B cell (primary cell): ENCODE data around the gene H2BK1. TPM values are rescaled to one million over a fixed set of nuclear protein-coding genes. Genes with fewer than 3 reads are reported as not detected.
A peak's percentile ranks its signal among the peaks of the same experiment; 100 is the strongest.

ENCODE experiments used
- ATAC-seq: fragments of 200-7000 bp; cut with Tn5 transposase; one replicate; pipeline ENCODE4 v1.10.0; 2021; ENCODE audit warnings: low read depth, mild to moderate bottlenecking, moderate number of reproducible peaks, moderate library complexity
- CTCF ChIA-PET: fragments of 350-600 bp; sonication (Branson Sonifier 250); formaldehyde crosslinking; loops from one replicate; lab custom pipeline; 2021; ENCODE audit warnings: antibody characterized with exemption, inconsistent platforms; lab: Charles Lee
- POLR2A ChIA-PET: fragments of 350-600 bp; sonication (Branson Sonifier 250); formaldehyde crosslinking; loops from one replicate; lab custom pipeline; 2021; ENCODE audit warnings: antibody characterized with exemption; lab: Charles Lee
- DNase-seq: peaks from one replicate; pipeline ENCODE4 v3.0.0; 2013
- H2AFZ ChIP-seq: 2 replicates; pipeline ENCODE4 v1.6.1; 2012; ENCODE audit warnings: mild to moderate bottlenecking, low read depth, low read length; ENCODE audit not compliant: insufficient read depth, poor library complexity, severe bottlenecking
- H3K27ac ChIP-seq, 2 donors: 1 replicate in 1 of 2; 2 replicates in 1 of 2; pipeline ENCODE4 v1.5.1; 2012 to 2013; ENCODE audit warnings: low read length in 2 of 2, mild to moderate bottlenecking in 2 of 2, moderate library complexity in 1 of 2
- H3K27me3 ChIP-seq, 4 experiments: fragments of 200-600 bp in 1 of 4; sonication (generic) in 1 of 4; replicated peaks in 1 of 4; 1 replicate in 2 of 4; 2 replicates in 2 of 4; pipeline versions ENCODE4 v1.6.1 to v1.7.0; 2013 to 2016; ENCODE audit warnings: low read length in 3 of 4, mild to moderate bottlenecking in 2 of 4, mixed read lengths in 1 of 4, moderate library complexity in 1 of 4; ENCODE audit not compliant: insufficient read depth in 4 of 4, control insufficient read depth in 3 of 4; ENCODE audit errors: control extremely low read depth in 1 of 4
- H3K36me3 ChIP-seq, 2 experiments: replicated peaks in 1 of 2; 1 replicate in 1 of 2; 2 replicates in 1 of 2; pipeline versions ENCODE4 v1.6.1 to v1.7.1; 2013; ENCODE audit warnings: low read length in 1 of 2; ENCODE audit not compliant: insufficient read depth in 2 of 2, control insufficient read depth in 1 of 2; ENCODE audit errors: control extremely low read depth in 1 of 2, extremely low read depth in 1 of 2
- H3K4me1 ChIP-seq, 2 donors: fragments of 200-600 bp in 1 of 2; sonication (generic) in 1 of 2; 1 replicate in 1 of 2; 2 replicates in 1 of 2; pipeline versions ENCODE4 v1.5.1 to v1.6.1; 2013 to 2017; ENCODE audit warnings: low read length in 2 of 2; ENCODE audit not compliant: control insufficient read depth in 2 of 2, insufficient read depth in 2 of 2
- H3K4me2 ChIP-seq: replicated peaks from 2 replicates; pipeline ENCODE3; 2012; ENCODE audit warnings: mild to moderate bottlenecking, low read depth, low read length; ENCODE audit not compliant: poor library complexity, severe bottlenecking
- H3K4me3 ChIP-seq, 5 experiments: fragments of 200-600 bp in 1 of 5; sonication (generic) in 1 of 5; 1 replicate in 3 of 5; 2 replicates in 2 of 5; pipeline versions ENCODE4 v1.5.1 to v1.7.0; 2011 to 2016; ENCODE audit warnings: low read length in 4 of 5, mild to moderate bottlenecking in 4 of 5, low read depth in 2 of 5, control low read depth in 1 of 5, moderate library complexity in 1 of 5; ENCODE audit not compliant: insufficient read depth in 1 of 5; ENCODE audit errors: control extremely low read depth in 1 of 5, extremely low read depth in 1 of 5
- H3K79me2 ChIP-seq: fragments of 200-600 bp; sonication (generic); one replicate; pipeline ENCODE4 v1.6.0; 2016; ENCODE audit warnings: low read length; ENCODE audit not compliant: control insufficient read depth, insufficient read depth
- H3K9ac ChIP-seq: fragments of 200-600 bp; sonication (generic); 2 replicates; pipeline ENCODE4 v1.6.1; 2017; ENCODE audit warnings: mild to moderate bottlenecking, low read length, moderate library complexity
- H3K9me3 ChIP-seq, 3 donors: one replicate each; pipeline versions ENCODE4 v1.6.1 to v1.7.1; 2013; ENCODE audit warnings: low read length in 2 of 3; ENCODE audit not compliant: control insufficient read depth in 2 of 3, insufficient read depth in 1 of 3; ENCODE audit errors: control extremely low read depth in 1 of 3
- H4K20me1 ChIP-seq: 2 replicates; pipeline ENCODE4 v1.6.0; 2012; ENCODE audit warnings: mild to moderate bottlenecking, low read length; ENCODE audit not compliant: insufficient read depth, control insufficient read depth, poor library complexity, severe bottlenecking
- H3K27ac Mint-ChIP-seq: one replicate; pipeline ENCODE4 v1.8.0; 2021; ENCODE audit warnings: mixed read lengths
- H3K27me3 Mint-ChIP-seq: one replicate; pipeline ENCODE4 v1.8.0; 2021; ENCODE audit warnings: mixed read lengths
- H3K4me1 Mint-ChIP-seq: one replicate; pipeline ENCODE4 v1.8.0; 2021; ENCODE audit warnings: mixed read lengths
- H3K4me3 Mint-ChIP-seq: one replicate; pipeline ENCODE4 v1.8.0; 2021; ENCODE audit warnings: mixed read lengths
- H3K9me3 Mint-ChIP-seq: one replicate; pipeline ENCODE4 v1.8.0; 2022; ENCODE audit warnings: mixed read lengths; ENCODE audit not compliant: insufficient read depth
- EZH2 ChIP-seq: IDR thresholded peaks from 2 replicates; pipeline ENCODE4 v1.6.1; 2012; ENCODE audit warnings: borderline replicate concordance, low read depth, mild to moderate bottlenecking, moderate library complexity, low read length; ENCODE audit not compliant: insufficient read depth, poor library complexity, severe bottlenecking
- WGBS: methylation state at CpG from one replicate; pipeline ENCODE4 v1.1.5; 2013; ENCODE audit warnings: missing lambda C conversion rate; ENCODE audit not compliant: insufficient coverage; 5-methylcytosine and 5-hydroxymethylcytosine counted together
- intact Hi-C: fragments of 100-400 bp; cut with micrococcal nuclease; formaldehyde crosslinking; loops from one replicate; pipeline ENCODE4 v1.10.0; 2022
- polyA plus RNA-seq: library from polyadenylated mRNA; depleted of rRNA; stranded (reverse); fragments of >200 nt; gene quantifications from 2 replicates; pipeline ENCODE4 v1.2.3, GENCODE V29; 2012
- total RNA-seq, 2 donors: library from RNA; stranded (reverse); fragments of 120-200 nt in 1 of 2; gene quantifications; 1 replicate in 1 of 2; 2 replicates in 1 of 2; pipeline versions ENCODE4 v1.2.3 to v1.2.4, GENCODE V29; 2013 to 2022
- TF ChIP-seq, protein P1 (sequence below): fragments of 200-600 bp; IDR thresholded peaks from one replicate; pipeline ENCODE4 v1.8.0; 2022; ENCODE audit warnings: antibody characterized with exemption, mild to moderate bottlenecking

The H2BK1 gene
- total and polyA plus RNA-seq, 2 donors (not counting 1 experiment from before 2014, with no cell fraction given) = 4.2 TPM; not detected in 1

DNA sequence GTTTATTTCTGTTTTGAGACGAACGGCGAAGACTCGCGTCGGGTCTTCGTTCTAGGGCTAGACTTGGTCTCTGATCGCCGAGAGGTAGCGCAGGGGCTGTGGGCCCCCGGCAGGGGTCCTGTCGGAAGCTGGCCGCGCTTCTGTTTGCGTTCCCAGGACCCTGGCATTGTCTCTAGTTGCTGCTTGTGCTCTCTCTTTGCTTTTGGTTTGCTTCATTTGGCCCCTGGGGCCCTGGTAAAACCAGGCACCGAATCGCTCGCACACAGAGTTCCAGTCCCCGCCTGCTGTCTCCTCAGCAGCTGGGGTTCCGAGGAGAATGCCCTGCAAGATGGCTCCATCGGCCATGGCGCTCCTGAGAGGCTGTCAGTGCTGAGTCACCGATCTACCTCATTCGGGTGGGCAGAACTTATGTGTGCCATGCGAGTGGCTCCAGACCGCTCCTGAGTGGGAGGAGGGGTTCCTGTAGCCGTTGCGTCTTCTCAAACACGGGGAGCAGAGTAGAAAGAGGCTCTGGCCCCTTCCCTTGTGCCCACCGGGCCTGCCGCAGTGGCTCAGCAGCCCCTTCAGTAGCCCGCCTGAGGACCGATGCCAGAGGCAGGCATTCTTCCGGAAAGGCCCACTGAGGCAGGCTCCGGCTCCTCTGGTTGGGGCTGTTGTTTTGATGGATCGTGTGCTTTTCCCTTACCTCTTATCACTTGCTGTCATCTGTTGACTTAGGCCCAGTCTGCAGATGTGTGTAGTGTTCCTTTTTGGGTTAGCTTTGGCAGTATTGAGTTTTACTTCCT lies 22.8 kb upstream of the H2BK1 start:
- Mint-ChIP-seq H3K4me3 (peak overlapping the region; percentile 99), H3K4me1 (peaks cover 36% of the 10 kb centered on the region), H3K9me3 (no peaks in the 10 kb centered on the region), H3K27ac (peak overlapping the region; percentile 89), H3K27me3 (no peaks in the 10 kb centered on the region)
- ChIA-PET POLR2A (interaction anchor here (0.6 to 1.4 kb wide), 3 partner anchors 9 to 19 kb away, joined by 3 to 6 read pairs (median 3); no protein-coding TSS in a partner anchor), CTCF (interaction anchor here (0.7 to 2.5 kb wide), 5 partner anchors 11 to 82 kb away, joined by 3 to 12 read pairs (median 4); no protein-coding TSS in a partner anchor)
- H3K79me2 ChIP-seq = peaks cover 33% of the 10 kb centered on the region
- ATAC-seq (peak; percentile 5), DNase-seq (peak; percentile 44)
- H3K9me3 ChIP-seq = no peaks in the 10 kb centered on the region
- H3K4me2 ChIP-seq = peak overlapping the region; percentile 99
- peak overlapping the region; percentile 93 for H3K9ac ChIP-seq
- H3K27ac ChIP-seq = peak overlapping the region; percentile 27 to 68
- 1% methylated on average over 32 of the region's 36 CpGs for WGBS
- H4K20me1 ChIP-seq = peaks cover 28% of the 10 kb centered on the region
- intact Hi-C loops = loop anchor here (1.0 to 2.0 kb wide), 3 partner anchors 12 to 205 kb away; partner anchors contain the start of gene ABCB8
- TF ChIP-seq EZH2 = no peak
- TF ChIP-seq, protein P1, sequence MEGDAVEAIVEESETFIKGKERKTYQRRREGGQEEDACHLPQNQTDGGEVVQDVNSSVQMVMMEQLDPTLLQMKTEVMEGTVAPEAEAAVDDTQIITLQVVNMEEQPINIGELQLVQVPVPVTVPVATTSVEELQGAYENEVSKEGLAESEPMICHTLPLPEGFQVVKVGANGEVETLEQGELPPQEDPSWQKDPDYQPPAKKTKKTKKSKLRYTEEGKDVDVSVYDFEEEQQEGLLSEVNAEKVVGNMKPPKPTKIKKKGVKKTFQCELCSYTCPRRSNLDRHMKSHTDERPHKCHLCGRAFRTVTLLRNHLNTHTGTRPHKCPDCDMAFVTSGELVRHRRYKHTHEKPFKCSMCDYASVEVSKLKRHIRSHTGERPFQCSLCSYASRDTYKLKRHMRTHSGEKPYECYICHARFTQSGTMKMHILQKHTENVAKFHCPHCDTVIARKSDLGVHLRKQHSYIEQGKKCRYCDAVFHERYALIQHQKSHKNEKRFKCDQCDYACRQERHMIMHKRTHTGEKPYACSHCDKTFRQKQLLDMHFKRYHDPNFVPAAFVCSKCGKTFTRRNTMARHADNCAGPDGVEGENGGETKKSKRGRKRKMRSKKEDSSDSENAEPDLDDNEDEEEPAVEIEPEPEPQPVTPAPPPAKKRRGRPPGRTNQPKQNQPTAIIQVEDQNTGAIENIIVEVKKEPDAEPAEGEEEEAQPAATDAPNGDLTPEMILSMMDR = no peak
- H3K4me1 ChIP-seq = peaks cover 16 to 24% of the 10 kb centered on the region in 2 donors
- H3K27me3 ChIP-seq = no peaks in the 10 kb centered on the region
- peak overlapping the region; percentile 86 for H2AFZ ChIP-seq
- peaks cover 0 to 22% of the 10 kb centered on the region in 2 experiments for H3K36me3 ChIP-seq
- H3K4me3 ChIP-seq = peak overlapping the region; percentile 63 to 96 (median 93)
